ENCODE data around the gene NRP1.

The NRP1 gene

DNA sequence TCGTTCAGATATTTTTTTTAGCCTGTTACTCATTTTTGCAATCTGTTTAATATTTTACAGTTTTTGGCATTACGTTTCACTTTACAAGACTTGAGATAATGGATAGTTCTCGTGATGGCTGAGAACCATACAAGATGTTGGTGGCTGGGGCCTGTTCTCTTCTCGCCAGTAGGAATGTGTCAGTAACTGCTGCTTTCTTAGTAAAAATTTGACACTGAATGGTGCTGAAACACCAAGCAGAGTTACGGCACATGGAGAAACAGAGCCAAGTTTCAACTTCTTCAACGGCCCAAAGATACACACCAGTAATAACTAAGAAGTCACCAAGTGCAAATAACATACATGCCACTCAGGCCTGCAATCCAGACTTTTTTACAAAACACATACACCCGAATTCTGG, 130.4 kb downstream of the NRP1 start:
- no peaks in the 10 kb centered on the region for H3K9me3 ChIP-seq (ENCODE audit: control insufficient read depth, insufficient read depth, low read length)
- no peak overlapping the region for H3K4me3 ChIP-seq (ENCODE audit: low read length)
- no peaks in the 10 kb centered on the region for H3F3A ChIP-seq (ENCODE audit: control insufficient read depth, insufficient read depth)
- no peak overlapping the region for H3K27ac ChIP-seq (ENCODE audit: low read depth, low read length)
- H3K79me2 ChIP-seq (ENCODE audit: control insufficient read depth, low read length) = no peaks in the 10 kb centered on the region
- H3K4me1 ChIP-seq (ENCODE audit: control insufficient read depth, low read length) = no peaks in the 10 kb centered on the region
- H4K20me1 ChIP-seq (ENCODE audit: control insufficient read depth, insufficient read depth, low read depth, low read length) = no peaks in the 10 kb centered on the region
- no peaks in the 10 kb centered on the region for H3K36me3 ChIP-seq (ENCODE audit: control insufficient read depth, low read length)
- no peaks in the 10 kb centered on the region for H3K27me3 ChIP-seq (ENCODE audit: control insufficient read depth, low read length)
- no peak overlapping the region for H3K4me2 ChIP-seq (ENCODE audit: low read length)
- H3K9me2 ChIP-seq (replicated peaks; ENCODE audit: control insufficient read depth, low read length) = no peaks in the 10 kb centered on the region
- no peak for TF ChIP-seq EZH2phosphoT487 (IDR thresholded peaks at IDR 0.05; ENCODE audit: borderline replicate concordance, low read length)
- TF ChIP-seq, protein P1, sequence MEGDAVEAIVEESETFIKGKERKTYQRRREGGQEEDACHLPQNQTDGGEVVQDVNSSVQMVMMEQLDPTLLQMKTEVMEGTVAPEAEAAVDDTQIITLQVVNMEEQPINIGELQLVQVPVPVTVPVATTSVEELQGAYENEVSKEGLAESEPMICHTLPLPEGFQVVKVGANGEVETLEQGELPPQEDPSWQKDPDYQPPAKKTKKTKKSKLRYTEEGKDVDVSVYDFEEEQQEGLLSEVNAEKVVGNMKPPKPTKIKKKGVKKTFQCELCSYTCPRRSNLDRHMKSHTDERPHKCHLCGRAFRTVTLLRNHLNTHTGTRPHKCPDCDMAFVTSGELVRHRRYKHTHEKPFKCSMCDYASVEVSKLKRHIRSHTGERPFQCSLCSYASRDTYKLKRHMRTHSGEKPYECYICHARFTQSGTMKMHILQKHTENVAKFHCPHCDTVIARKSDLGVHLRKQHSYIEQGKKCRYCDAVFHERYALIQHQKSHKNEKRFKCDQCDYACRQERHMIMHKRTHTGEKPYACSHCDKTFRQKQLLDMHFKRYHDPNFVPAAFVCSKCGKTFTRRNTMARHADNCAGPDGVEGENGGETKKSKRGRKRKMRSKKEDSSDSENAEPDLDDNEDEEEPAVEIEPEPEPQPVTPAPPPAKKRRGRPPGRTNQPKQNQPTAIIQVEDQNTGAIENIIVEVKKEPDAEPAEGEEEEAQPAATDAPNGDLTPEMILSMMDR (IDR thresholded peaks at IDR 0.05; ENCODE audit: low read depth, low read length, poor library complexity, severe bottlenecking) = no peak

DNA sequence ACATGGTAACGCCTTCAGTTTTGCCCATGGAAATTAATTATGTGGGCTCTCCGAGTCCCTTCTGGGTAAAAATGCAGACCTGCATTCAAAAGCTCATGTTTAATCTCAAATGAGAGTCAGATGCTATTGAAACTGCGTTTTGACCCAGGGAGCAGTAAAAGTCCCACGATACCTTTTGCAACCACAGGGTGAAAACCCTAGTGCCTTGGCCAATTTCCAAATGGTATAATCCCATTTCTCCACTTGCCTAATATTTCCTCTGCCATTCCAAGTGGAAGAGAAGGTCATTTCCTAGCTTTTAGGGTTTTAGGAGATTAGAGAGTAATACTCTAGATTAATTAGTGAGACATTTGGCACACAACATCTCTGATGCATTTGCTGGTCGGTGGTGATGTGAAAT, 132.5 kb downstream of the NRP1 start:
- Histone ChIP-seq H3K79me2 (ENCODE audit: control insufficient read depth, low read length) (no peaks in the 10 kb centered on the region), H3K4me2 (ENCODE audit: low read length) (no peak overlapping the region), H3K4me1 (ENCODE audit: control insufficient read depth, low read length) (no peaks in the 10 kb centered on the region), H3K36me3 (ENCODE audit: control insufficient read depth, low read length) (no peaks in the 10 kb centered on the region), H3F3A (ENCODE audit: control insufficient read depth, insufficient read depth) (no peaks in the 10 kb centered on the region), H4K20me1 (ENCODE audit: control insufficient read depth, insufficient read depth, low read depth, low read length) (no peaks in the 10 kb centered on the region), H3K27me3 (ENCODE audit: control insufficient read depth, low read length) (no peaks in the 10 kb centered on the region), H3K27ac (ENCODE audit: low read depth, low read length) (no peak overlapping the region), H3K9me2 (replicated peaks; ENCODE audit: control insufficient read depth, low read length) (no peaks in the 10 kb centered on the region), H3K9me3 (ENCODE audit: control insufficient read depth, insufficient read depth, low read length) (no peaks in the 10 kb centered on the region), H3K4me3 (ENCODE audit: low read length) (no peak overlapping the region)
- TF ChIP-seq, protein P1 (IDR thresholded peaks at IDR 0.05; ENCODE audit: low read depth, low read length, poor library complexity, severe bottlenecking) = no peak
- no peak for TF ChIP-seq EZH2phosphoT487 (IDR thresholded peaks at IDR 0.05; ENCODE audit: borderline replicate concordance, low read length)

DNA sequence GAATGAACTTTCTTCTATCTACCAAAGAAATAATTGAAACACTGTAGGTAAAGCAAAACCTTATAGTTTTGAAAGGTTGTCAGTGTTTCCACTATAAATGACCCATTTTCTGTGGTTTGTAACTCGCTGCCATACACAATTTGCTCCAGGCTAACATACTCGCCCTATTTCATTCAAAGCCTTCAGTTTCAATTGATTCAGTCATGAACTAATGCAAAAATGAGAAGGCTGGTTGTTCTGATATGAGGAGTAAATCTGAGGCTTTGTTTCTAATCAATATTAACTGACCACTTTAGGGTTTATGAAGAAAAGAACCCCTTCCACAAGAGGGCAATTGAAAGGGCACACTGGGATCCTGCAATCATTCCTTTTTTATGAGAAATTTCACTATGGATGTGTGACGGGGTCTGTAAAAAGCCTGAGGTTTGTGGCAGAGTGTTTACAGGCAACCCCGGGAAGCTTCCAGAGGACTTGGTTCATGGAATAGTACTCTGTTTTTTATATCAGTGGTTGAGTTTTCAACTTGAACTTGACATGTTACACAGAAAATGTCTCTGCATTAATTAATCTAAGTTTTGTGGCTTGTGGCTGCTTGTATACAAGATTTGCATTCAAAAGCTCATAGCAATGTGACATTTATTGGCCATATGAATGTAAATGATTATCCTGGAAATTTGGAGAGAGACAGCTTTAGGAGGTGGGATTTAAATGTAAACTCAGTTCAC, 133.2 kb downstream of the NRP1 start:
- Histone ChIP-seq H3K4me3 (ENCODE audit: low read length) (no peak overlapping the region), H3K27me3 (ENCODE audit: control insufficient read depth, low read length) (no peaks in the 10 kb centered on the region), H3K9me3 (ENCODE audit: control insufficient read depth, insufficient read depth, low read length) (no peaks in the 10 kb centered on the region), H3K4me1 (ENCODE audit: control insufficient read depth, low read length) (no peaks in the 10 kb centered on the region), H3K27ac (ENCODE audit: low read depth, low read length) (no peak overlapping the region), H3K79me2 (ENCODE audit: control insufficient read depth, low read length) (no peaks in the 10 kb centered on the region), H4K20me1 (ENCODE audit: control insufficient read depth, insufficient read depth, low read depth, low read length) (no peaks in the 10 kb centered on the region), H3K4me2 (ENCODE audit: low read length) (no peak overlapping the region), H3K9me2 (replicated peaks; ENCODE audit: control insufficient read depth, low read length) (no peaks in the 10 kb centered on the region), H3F3A (ENCODE audit: control insufficient read depth, insufficient read depth) (no peaks in the 10 kb centered on the region), H3K36me3 (ENCODE audit: control insufficient read depth, low read length) (no peaks in the 10 kb centered on the region)
- TF ChIP-seq, protein P1 (IDR thresholded peaks at IDR 0.05; ENCODE audit: low read depth, low read length, poor library complexity, severe bottlenecking) = no peak
- TF ChIP-seq EZH2phosphoT487 (IDR thresholded peaks at IDR 0.05; ENCODE audit: borderline replicate concordance, low read length) = no peak
